OCI-LY3 (cell line): ENCODE results near the gene MMP23B.
"Not testable (repeated sequence)": the region's sequence is repeated elsewhere in the genome, so short reads cannot be mapped to it uniquely, and the experiment has no call there.

ENCODE experiments used
- CTCF ChIP-seq: fragments of 200-600, 300-600 bp; sonication (generic); IDR thresholded peaks from 2 replicates; pipeline ENCODE4 v1.5.1; 2014; ENCODE audit warnings: antibody characterized with exemption, low read length, low read depth
- EZH2phosphoT487 ChIP-seq: fragments of 200-600 bp; shearing (Covaris generic); IDR thresholded peaks from 2 replicates; pipeline ENCODE4 v1.6.1; 2018; ENCODE audit warnings: antibody characterized with exemption, mixed run types, low read depth

GRCh38 chr1:1647567-1648241 lies 15.7 kb downstream of the MMP23B start:
- not testable (repeated sequence) for TF ChIP-seq CTCF, EZH2phosphoT487
